A549 (cell line): ENCODE measurements around the gene CAMTA1. TPM values are rescaled to one million over a fixed set of nuclear protein-coding genes. Genes with fewer than 3 reads are reported as not detected.

Experiments used
- ATAC-seq, 2 experiments: fragments of 200-7000 bp in 1 of 2; fragments of >200 bp in 1 of 2; cut with Nextera tagmentation in 1 of 2; cut with Tn5 transposase in 1 of 2; 3 replicates each; pipeline versions ENCODE4 v1.8.0 to v1.9.1; 2018 to 2020; ENCODE audit warnings: mild to moderate bottlenecking in 1 of 2, moderate library complexity in 1 of 2
- CTCF ChIA-PET: fragments of 300-600 bp; sonication (Branson Sonifier 250); formaldehyde crosslinking; extraction: SDS; loops from one replicate; lab custom pipeline; 2021; ENCODE audit warnings: antibody characterized with exemption, inconsistent platforms; lab: Yijun Ruan, JAX
- POLR2A ChIA-PET: fragments of 350-600 bp; formaldehyde crosslinking; extraction: SDS; loops from one replicate; lab custom pipeline; 2021; ENCODE audit warnings: antibody characterized with exemption, inconsistent platforms; lab: Yijun Ruan, JAX
- DNase-seq, 2 experiments: peaks; one replicate each; pipeline versions ENCODE4 v3.0.0 to v3.0.0-alpha.2; 2011 to 2016; ENCODE audit warnings: low read depth in 1 of 2, low spot score in 1 of 2
- FAIRE-seq: peaks from 2 replicates; lab custom pipeline; 2011; peaks lifted over from hg19 to GRCh38; lab: Jason Lieb, UNC
- H3K27ac ChIP-seq, 2 experiments: fragments of >200 bp; sonication (Bioruptor Twin); formaldehyde crosslinking; 3 replicates each; pipeline ENCODE4 v1.5.1; 2016 to 2017
- H3K4me1 ChIP-seq: fragments of >200 bp; sonication (Bioruptor Twin); formaldehyde crosslinking; 3 replicates; pipeline ENCODE4 v1.6.1; 2016
- H3K4me2 ChIP-seq: fragments of >200 bp; sonication (Bioruptor Twin); formaldehyde crosslinking; 3 replicates; pipeline ENCODE4 v1.6.1; 2016
- H3K4me3 ChIP-seq: fragments of >200 bp; sonication (Bioruptor Twin); formaldehyde crosslinking; 3 replicates; pipeline ENCODE4 v1.5.1; 2016
- H3K9me3 ChIP-seq: fragments of >200 bp; sonication (Bioruptor Twin); formaldehyde crosslinking; 3 replicates; pipeline ENCODE4 v1.6.1; 2016
- CBX2 ChIP-seq: fragments of 200-600 bp; sonication (generic); IDR thresholded peaks from 2 replicates; pipeline ENCODE4 v1.6.1; 2016; ENCODE audit warnings: low read depth, mild to moderate bottlenecking, borderline replicate concordance
- CBX8 ChIP-seq: fragments of 200-600 bp; sonication (generic); IDR thresholded peaks from 2 replicates; pipeline ENCODE4 v1.6.1; 2016
- CEBPB ChIP-seq, 2 experiments: fragments of >200 bp in 1 of 2; sonication (Bioruptor Twin) in 1 of 2; formaldehyde crosslinking in 1 of 2; IDR thresholded peaks; 2 replicates each; pipeline ENCODE4 v1.6.1; 2012 to 2016
- CHD4 ChIP-seq: fragments of 200-600 bp; sonication (generic); IDR thresholded peaks from 2 replicates; pipeline ENCODE4 v1.6.1; 2016; ENCODE audit warnings: antibody characterized with exemption, mild to moderate bottlenecking, borderline replicate concordance
- EP300 ChIP-seq, 2 experiments: fragments of >200 bp; sonication (Bioruptor Twin); formaldehyde crosslinking; IDR thresholded peaks; 2 replicates in 1 of 2; 3 replicates in 1 of 2; pipeline ENCODE4 v1.6.1; 2016 to 2017
- JUN ChIP-seq, 2 experiments: fragments of >200 bp; sonication (Bioruptor Twin); formaldehyde crosslinking; IDR thresholded peaks; 2 replicates in 1 of 2; 3 replicates in 1 of 2; pipeline ENCODE4 v1.6.1; 2016 to 2017
- MAFK ChIP-seq: fragments of 450-650 bp; IDR thresholded peaks from 2 replicates; pipeline ENCODE4 v1.6.1; 2014; ENCODE audit not compliant: partially characterized antibody
- MYC ChIP-seq: IDR thresholded peaks from 2 replicates; pipeline ENCODE4 v1.6.1; 2012; ENCODE audit warnings: mild to moderate bottlenecking, inconsistent platforms, low read length, improper control_type of control experiment, borderline replicate concordance
- NFE2L2 ChIP-seq: fragments of 150-350 bp; conservative IDR thresholded peaks from 2 replicates; pipeline ENCODE4 v1.6.1; 2014; ENCODE audit warnings: low read length
- POLR2AphosphoS2 ChIP-seq: conservative IDR thresholded peaks from 2 replicates; pipeline ENCODE4 v1.6.1; 2012; ENCODE audit warnings: low read length, improper control_type of control experiment, inconsistent platforms
- RAD21 ChIP-seq, 2 experiments: fragments of >200 bp in 1 of 2; sonication (Bioruptor Twin) in 1 of 2; formaldehyde crosslinking in 1 of 2; IDR thresholded peaks in 1 of 2; conservative IDR thresholded peaks in 1 of 2; 2 replicates in 1 of 2; 3 replicates in 1 of 2; pipeline ENCODE4 v1.6.1; 2012 to 2018; ENCODE audit warnings: inconsistent platforms in 1 of 2
- RARB ChIP-seq: fragments of 250-450 bp; sonication (Bioruptor Pico); IDR thresholded peaks from 2 replicates; pipeline ENCODE4 v1.8.0; 2021; ENCODE audit warnings: mild to moderate bottlenecking, moderate library complexity
- SMC3 ChIP-seq: fragments of >200 bp; sonication (Bioruptor Twin); formaldehyde crosslinking; IDR thresholded peaks from 3 replicates; pipeline ENCODE4 v1.6.1; 2018; ENCODE audit warnings: inconsistent platforms
- TFCP2L1 ChIP-seq: fragments of 250-450 bp; sonication (Bioruptor Pico); IDR thresholded peaks from 2 replicates; pipeline ENCODE4 v1.5.0; 2021; ENCODE audit warnings: mild to moderate bottlenecking
- TP53 ChIP-seq: fragments of 250-450 bp; sonication (Bioruptor Pico); IDR thresholded peaks from 2 replicates; pipeline ENCODE4 v1.5.0; 2021; ENCODE audit warnings: mild to moderate bottlenecking, moderate library complexity
- WGBS: methylation state at CpG from one replicate; pipeline ENCODE4 v1.1.6; 2017; ENCODE audit errors: missing lambda C conversion rate; 5-methylcytosine and 5-hydroxymethylcytosine counted together
- polyA plus RNA-seq, 4 experiments: library from polyadenylated mRNA; depleted of rRNA in 3 of 4; stranded (reverse); fragments of >200 nt; fragmentation: RNase III in 1 of 4; extraction: RNeasy Plus Mini Kit Qiagen cat#74134 plus additional on column Dnase treatment in 1 of 4; gene quantifications; 2 replicates in 3 of 4; 3 replicates in 1 of 4; pipeline ENCODE4 v1.2.3, GENCODE V29; 2011 to 2017
- TF ChIP-seq, protein P1 (sequence below): fragments of 450-650 bp; IDR thresholded peaks from 2 replicates; pipeline ENCODE4 v1.6.1; 2014; ENCODE audit warnings: antibody characterized with exemption
- TF ChIP-seq, protein P2 (sequence below): fragments of 200-600 bp; sonication (generic); IDR thresholded peaks from 2 replicates; pipeline ENCODE4 v1.6.1; 2016; ENCODE audit warnings: antibody characterized with exemption, mild to moderate bottlenecking, moderate library complexity
- TF ChIP-seq, protein P3 (sequence below): fragments of 250-450 bp; sonication (Bioruptor Pico); IDR thresholded peaks from 2 replicates; pipeline ENCODE4 v1.5.0; 2021; ENCODE audit warnings: mild to moderate bottlenecking, moderate library complexity, borderline replicate concordance
- TF ChIP-seq, protein P4 (sequence below): fragments of >200 bp; sonication (Bioruptor Twin); formaldehyde crosslinking; IDR thresholded peaks from 3 replicates; pipeline ENCODE4 v1.5.1; 2016

The CAMTA1 gene
- polyA plus RNA-seq, 2 of the 4 experiments (the other 2 are of a cell fraction): 58.8 to 75.0 TPM

DNA sequence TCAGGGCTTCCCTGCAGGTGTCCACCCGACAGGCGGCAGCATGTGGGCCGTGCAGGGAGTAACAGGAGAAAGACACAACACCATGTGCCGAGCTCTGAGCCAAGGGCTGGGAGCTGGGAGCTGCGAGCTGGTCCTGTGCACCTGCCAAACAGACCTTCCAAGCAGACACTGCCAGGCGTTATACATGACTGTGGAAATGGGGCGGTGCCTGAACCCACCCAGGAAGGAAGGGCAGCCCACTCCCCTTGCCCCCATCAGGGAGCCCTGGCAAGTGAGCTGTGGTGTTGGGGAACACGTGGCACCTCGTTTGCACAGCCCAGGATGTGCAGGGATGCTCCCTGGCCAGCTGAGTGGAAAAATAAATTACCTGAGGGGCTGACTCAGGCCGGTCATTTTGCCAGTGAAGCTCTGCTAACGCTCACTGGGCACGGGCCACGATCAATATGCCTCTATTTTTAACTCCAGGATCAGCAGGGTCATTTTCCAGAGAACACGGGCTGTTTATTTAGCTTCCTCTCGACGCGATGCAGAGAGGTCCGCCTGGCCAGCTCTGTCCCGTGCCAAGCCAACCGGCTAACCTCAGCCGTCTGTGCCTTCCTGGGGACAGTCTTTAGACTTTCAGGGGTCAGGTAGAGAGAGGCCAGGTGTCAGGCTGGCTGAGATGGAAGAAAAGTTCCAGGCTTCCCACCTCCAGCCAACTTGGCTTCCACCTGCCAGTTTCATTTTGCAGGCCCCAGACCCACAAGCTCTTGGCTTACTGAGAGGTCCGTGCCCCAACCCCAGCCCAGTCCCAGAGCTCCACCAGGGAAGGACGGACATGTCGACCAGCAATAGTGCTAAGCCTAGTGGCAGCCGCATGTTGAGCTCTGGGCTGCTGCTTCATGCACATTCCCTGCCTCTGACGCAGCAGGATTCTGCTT is 789.1 kb downstream of the CAMTA1 start:
- no peak overlapping the region for H3K4me2 ChIP-seq
- no peak overlapping the region for H3K27ac ChIP-seq
- H3K9me3 ChIP-seq: no peaks in the 10 kb centered on the region
- CTCF ChIA-PET: no interaction called here
- ATAC-seq: no peak
- FAIRE-seq: no peak
- TF ChIP-seq NFE2L2 (no peak), JUN (IDR thresholded peaks at IDR 0.05) (no peak), POLR2AphosphoS2 (no peak), SMC3 (no peak), EP300 (IDR thresholded peaks at IDR 0.05) (no peak), RARB (CRISPR knock-in tag) (no peak)
- TF ChIP-seq, protein P1, sequence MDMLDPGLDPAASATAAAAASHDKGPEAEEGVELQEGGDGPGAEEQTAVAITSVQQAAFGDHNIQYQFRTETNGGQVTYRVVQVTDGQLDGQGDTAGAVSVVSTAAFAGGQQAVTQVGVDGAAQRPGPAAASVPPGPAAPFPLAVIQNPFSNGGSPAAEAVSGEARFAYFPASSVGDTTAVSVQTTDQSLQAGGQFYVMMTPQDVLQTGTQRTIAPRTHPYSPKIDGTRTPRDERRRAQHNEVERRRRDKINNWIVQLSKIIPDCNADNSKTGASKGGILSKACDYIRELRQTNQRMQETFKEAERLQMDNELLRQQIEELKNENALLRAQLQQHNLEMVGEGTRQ: no peak
- TF ChIP-seq, protein P2, sequence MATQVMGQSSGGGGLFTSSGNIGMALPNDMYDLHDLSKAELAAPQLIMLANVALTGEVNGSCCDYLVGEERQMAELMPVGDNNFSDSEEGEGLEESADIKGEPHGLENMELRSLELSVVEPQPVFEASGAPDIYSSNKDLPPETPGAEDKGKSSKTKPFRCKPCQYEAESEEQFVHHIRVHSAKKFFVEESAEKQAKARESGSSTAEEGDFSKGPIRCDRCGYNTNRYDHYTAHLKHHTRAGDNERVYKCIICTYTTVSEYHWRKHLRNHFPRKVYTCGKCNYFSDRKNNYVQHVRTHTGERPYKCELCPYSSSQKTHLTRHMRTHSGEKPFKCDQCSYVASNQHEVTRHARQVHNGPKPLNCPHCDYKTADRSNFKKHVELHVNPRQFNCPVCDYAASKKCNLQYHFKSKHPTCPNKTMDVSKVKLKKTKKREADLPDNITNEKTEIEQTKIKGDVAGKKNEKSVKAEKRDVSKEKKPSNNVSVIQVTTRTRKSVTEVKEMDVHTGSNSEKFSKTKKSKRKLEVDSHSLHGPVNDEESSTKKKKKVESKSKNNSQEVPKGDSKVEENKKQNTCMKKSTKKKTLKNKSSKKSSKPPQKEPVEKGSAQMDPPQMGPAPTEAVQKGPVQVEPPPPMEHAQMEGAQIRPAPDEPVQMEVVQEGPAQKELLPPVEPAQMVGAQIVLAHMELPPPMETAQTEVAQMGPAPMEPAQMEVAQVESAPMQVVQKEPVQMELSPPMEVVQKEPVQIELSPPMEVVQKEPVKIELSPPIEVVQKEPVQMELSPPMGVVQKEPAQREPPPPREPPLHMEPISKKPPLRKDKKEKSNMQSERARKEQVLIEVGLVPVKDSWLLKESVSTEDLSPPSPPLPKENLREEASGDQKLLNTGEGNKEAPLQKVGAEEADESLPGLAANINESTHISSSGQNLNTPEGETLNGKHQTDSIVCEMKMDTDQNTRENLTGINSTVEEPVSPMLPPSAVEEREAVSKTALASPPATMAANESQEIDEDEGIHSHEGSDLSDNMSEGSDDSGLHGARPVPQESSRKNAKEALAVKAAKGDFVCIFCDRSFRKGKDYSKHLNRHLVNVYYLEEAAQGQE: no peak
- TF ChIP-seq, all 56 proteins: peak for 0
- POLR2A ChIA-PET: no interaction called here
- WGBS: 93% methylated on average over 22 of the region's 26 CpGs
- Histone ChIP-seq H3K4me1 (no peaks in the 10 kb centered on the region), H3K4me3 (no peak overlapping the region)
- no peak for DNase-seq

DNA sequence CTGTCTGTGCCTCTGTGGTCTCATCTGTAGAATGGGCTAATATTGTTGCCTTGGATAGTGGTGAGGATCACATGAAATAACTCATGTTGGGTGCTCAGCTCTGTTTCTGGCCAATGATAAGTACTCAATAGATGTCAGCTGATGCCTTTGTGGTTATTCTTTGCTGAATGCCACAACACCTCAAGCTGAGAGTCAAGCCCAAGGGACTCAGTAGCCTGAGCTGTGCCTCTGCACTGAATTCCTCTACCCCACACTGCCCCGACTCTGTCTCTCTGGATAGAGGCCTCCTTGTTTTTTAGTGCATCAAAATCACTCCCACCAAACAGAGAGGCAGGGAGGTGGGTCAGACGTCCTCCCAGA is 789.8 kb downstream of the CAMTA1 start:
- no peak overlapping the region for H3K4me3 ChIP-seq
- POLR2A ChIA-PET: no interaction called here
- no peak overlapping the region for H3K27ac ChIP-seq
- CTCF ChIA-PET: no interaction called here
- no peaks in the 10 kb centered on the region for H3K4me1 ChIP-seq
- DNase-seq (no peak), ATAC-seq (no peak), FAIRE-seq (no peak)
- WGBS: 67% methylated on average over 2 of the region's 2 CpGs
- TF ChIP-seq CBX2: no peak
- no peak for TF ChIP-seq POLR2AphosphoS2
- no peak for TF ChIP-seq MYC
- no peak for TF ChIP-seq TP53 (CRISPR knock-in tag)
- TF ChIP-seq, protein P3, sequence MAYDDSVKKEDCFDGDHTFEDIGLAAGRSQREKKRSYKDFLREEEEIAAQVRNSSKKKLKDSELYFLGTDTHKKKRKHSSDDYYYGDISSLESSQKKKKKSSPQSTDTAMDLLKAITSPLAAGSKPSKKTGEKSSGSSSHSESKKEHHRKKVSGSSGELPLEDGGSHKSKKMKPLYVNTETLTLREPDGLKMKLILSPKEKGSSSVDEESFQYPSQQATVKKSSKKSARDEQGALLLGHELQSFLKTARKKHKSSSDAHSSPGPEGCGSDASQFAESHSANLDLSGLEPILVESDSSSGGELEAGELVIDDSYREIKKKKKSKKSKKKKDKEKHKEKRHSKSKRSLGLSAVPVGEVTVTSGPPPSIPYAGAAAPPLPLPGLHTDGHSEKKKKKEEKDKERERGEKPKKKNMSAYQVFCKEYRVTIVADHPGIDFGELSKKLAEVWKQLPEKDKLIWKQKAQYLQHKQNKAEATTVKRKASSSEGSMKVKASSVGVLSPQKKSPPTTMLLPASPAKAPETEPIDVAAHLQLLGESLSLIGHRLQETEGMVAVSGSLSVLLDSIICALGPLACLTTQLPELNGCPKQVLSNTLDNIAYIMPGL (CRISPR knock-in tag): no peak
- no peak for TF ChIP-seq TFCP2L1
- TF ChIP-seq MAFK: no peak
- no peak for TF ChIP-seq CEBPB (IDR thresholded peaks at IDR 0.05)
- TF ChIP-seq RAD21 (conservative IDR thresholded peaks at IDR 0.05 in 1 of 2, IDR thresholded peaks at IDR 0.05 in 1 of 2): no peak
- TF ChIP-seq, protein P4, sequence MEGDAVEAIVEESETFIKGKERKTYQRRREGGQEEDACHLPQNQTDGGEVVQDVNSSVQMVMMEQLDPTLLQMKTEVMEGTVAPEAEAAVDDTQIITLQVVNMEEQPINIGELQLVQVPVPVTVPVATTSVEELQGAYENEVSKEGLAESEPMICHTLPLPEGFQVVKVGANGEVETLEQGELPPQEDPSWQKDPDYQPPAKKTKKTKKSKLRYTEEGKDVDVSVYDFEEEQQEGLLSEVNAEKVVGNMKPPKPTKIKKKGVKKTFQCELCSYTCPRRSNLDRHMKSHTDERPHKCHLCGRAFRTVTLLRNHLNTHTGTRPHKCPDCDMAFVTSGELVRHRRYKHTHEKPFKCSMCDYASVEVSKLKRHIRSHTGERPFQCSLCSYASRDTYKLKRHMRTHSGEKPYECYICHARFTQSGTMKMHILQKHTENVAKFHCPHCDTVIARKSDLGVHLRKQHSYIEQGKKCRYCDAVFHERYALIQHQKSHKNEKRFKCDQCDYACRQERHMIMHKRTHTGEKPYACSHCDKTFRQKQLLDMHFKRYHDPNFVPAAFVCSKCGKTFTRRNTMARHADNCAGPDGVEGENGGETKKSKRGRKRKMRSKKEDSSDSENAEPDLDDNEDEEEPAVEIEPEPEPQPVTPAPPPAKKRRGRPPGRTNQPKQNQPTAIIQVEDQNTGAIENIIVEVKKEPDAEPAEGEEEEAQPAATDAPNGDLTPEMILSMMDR: no peak
- no peak for TF ChIP-seq CBX8
- TF ChIP-seq CHD4: no peak
- no peak for TF ChIP-seq SMC3
- no peak overlapping the region for H3K4me2 ChIP-seq
- H3K9me3 ChIP-seq: no peaks in the 10 kb centered on the region
